IMR-90 (cell line): Measurements from ENCODE around the gene CAST. TPM values are rescaled to one million over a fixed set of nuclear protein-coding genes. Genes with fewer than 3 reads are reported as not detected.

Source experiments
- ATAC-seq: fragments of 200-7000 bp; cut with Tn5 transposase; 2 replicates; pipeline ENCODE4 v1.9.1; 2020; ENCODE audit warnings: low read depth, mild to moderate bottlenecking, moderate library complexity
- BruUV-seq: library from RNA; stranded (reverse); fragments of 400-500 nt; replicated peaks from 2 replicates; lab custom pipeline; 2021; lab: Mats Ljungman, UMichigan
- CTCF ChIA-PET: fragments of 300-600 bp; formaldehyde crosslinking; extraction: SDS; loops from one replicate; lab custom pipeline; 2021; ENCODE audit warnings: antibody characterized with exemption; lab: Yijun Ruan, JAX
- POLR2A ChIA-PET: fragments of 300-600 bp; sonication (Branson Sonifier 250); formaldehyde crosslinking; loops from one replicate; lab custom pipeline; 2022; ENCODE audit warnings: antibody characterized with exemption; ENCODE audit not compliant: unreplicated experiment; lab: Charles Lee
- DNase-seq: peaks from one replicate; pipeline ENCODE4 v3.0.0; 2013
- H2AFZ ChIP-seq: replicated peaks from 2 replicates; pipeline ENCODE3; 2013; ENCODE audit warnings: low read length, mild to moderate bottlenecking; ENCODE audit not compliant: poor library complexity
- H2AK5ac ChIP-seq: 2 replicates; pipeline ENCODE4 v1.6.1; 2013; ENCODE audit warnings: low read depth, low read length, inconsistent platforms
- H2AK9ac ChIP-seq: replicated peaks from 2 replicates; pipeline ENCODE3; 2013; ENCODE audit warnings: mild to moderate bottlenecking, low read depth, low read length, moderate library complexity; ENCODE audit not compliant: poor library complexity
- H2BK120ac ChIP-seq: 2 replicates; pipeline ENCODE4 v1.6.1; 2013; ENCODE audit warnings: low read depth, low read length, inconsistent platforms
- H2BK15ac ChIP-seq: 3 replicates; pipeline ENCODE4 v1.6.1; 2013; ENCODE audit warnings: low read depth, low read length, inconsistent platforms
- H2BK20ac ChIP-seq: 2 replicates; pipeline ENCODE4 v1.6.1; 2013; ENCODE audit warnings: low read depth, mild to moderate bottlenecking, inconsistent platforms, low read length, moderate library complexity
- H2BK5ac ChIP-seq: 2 replicates; pipeline ENCODE4 v1.6.1; 2013; ENCODE audit warnings: mild to moderate bottlenecking, low read depth, low read length, inconsistent platforms; ENCODE audit not compliant: poor library complexity, severe bottlenecking
- H3K14ac ChIP-seq: replicated peaks from 2 replicates; pipeline ENCODE4 v1.6.1; 2013; ENCODE audit warnings: low read depth, low read length, inconsistent platforms
- H3K18ac ChIP-seq: 2 replicates; pipeline ENCODE4 v1.6.1; 2013; ENCODE audit warnings: low read depth, low read length, control low read depth
- H3K23ac ChIP-seq: 2 replicates; pipeline ENCODE4 v1.6.1; 2013; ENCODE audit warnings: low read depth, low read length, inconsistent platforms
- H3K27ac ChIP-seq: 2 replicates; pipeline ENCODE4 v1.5.1; 2013; ENCODE audit warnings: mild to moderate bottlenecking, control low read depth, low read length; ENCODE audit not compliant: insufficient read depth
- H3K27me3 ChIP-seq: 2 replicates; pipeline ENCODE4 v1.6.1; 2013; ENCODE audit warnings: low read length; ENCODE audit not compliant: control insufficient read depth, insufficient read depth
- H3K36me3 ChIP-seq: 2 replicates; pipeline ENCODE4 v1.6.1; 2013; ENCODE audit warnings: low read length, mixed read lengths; ENCODE audit not compliant: control insufficient read depth, insufficient read depth
- H3K4ac ChIP-seq: 2 replicates; pipeline ENCODE4 v1.6.1; 2013; ENCODE audit warnings: low read depth, low read length, inconsistent platforms
- H3K4me1 ChIP-seq: 2 replicates; pipeline ENCODE4 v1.6.1; 2013; ENCODE audit warnings: low read length, mixed read lengths; ENCODE audit not compliant: control insufficient read depth, insufficient read depth
- H3K4me2 ChIP-seq: 2 replicates; pipeline ENCODE4 v1.6.1; 2013; ENCODE audit warnings: low read depth, mild to moderate bottlenecking, control low read depth, low read length, moderate library complexity
- H3K4me3 ChIP-seq: 2 replicates; pipeline ENCODE4 v1.5.1; 2013; ENCODE audit warnings: low read depth, mild to moderate bottlenecking, control low read depth, low read length, moderate library complexity; ENCODE audit not compliant: insufficient read depth
- H3K56ac ChIP-seq: 2 replicates; pipeline ENCODE4 v1.6.1; 2013; ENCODE audit warnings: low read length, inconsistent platforms; ENCODE audit not compliant: insufficient read depth; ENCODE audit errors: extremely low read depth
- H3K79me1 ChIP-seq, 2 experiments: 2 replicates each; pipeline ENCODE4 v1.6.1; 2013; ENCODE audit warnings: low read length in 2 of 2, inconsistent platforms in 1 of 2, low read depth in 1 of 2
- H3K9ac ChIP-seq: 2 replicates; pipeline ENCODE4 v1.6.1; 2013; ENCODE audit warnings: low read depth, low read length, control low read depth
- H3K9me1 ChIP-seq: 2 replicates; pipeline ENCODE4 v1.6.1; 2013; ENCODE audit warnings: low read length, inconsistent platforms; ENCODE audit not compliant: insufficient read depth
- H3K9me3 ChIP-seq: 2 replicates; pipeline ENCODE4 v1.6.1; 2013; ENCODE audit warnings: low read length; ENCODE audit not compliant: control insufficient read depth, insufficient read depth
- H4K20me1 ChIP-seq: 2 replicates; pipeline ENCODE4 v1.6.1; 2013; ENCODE audit warnings: low read length, inconsistent platforms; ENCODE audit not compliant: insufficient read depth
- H4K5ac ChIP-seq: 2 replicates; pipeline ENCODE4 v1.6.1; 2013; ENCODE audit warnings: mild to moderate bottlenecking, low read depth, low read length, control low read depth
- H4K8ac ChIP-seq, 2 experiments: 2 replicates each; pipeline ENCODE4 v1.6.1; 2013; ENCODE audit warnings: low read depth in 2 of 2, low read length in 2 of 2, control low read depth in 1 of 2, inconsistent platforms in 1 of 2
- H4K91ac ChIP-seq: 2 replicates; pipeline ENCODE4 v1.6.1; 2013; ENCODE audit warnings: low read depth, low read length, inconsistent platforms; ENCODE audit not compliant: insufficient read depth
- RAD21 ChIP-seq: IDR thresholded peaks from 2 replicates; pipeline ENCODE4 v1.6.1; 2012; ENCODE audit warnings: low read length, improper control_type of control experiment
- WGBS, 2 experiments: methylation state at CpG; one replicate each; pipeline versions ENCODE4 v1.1.5 to v1.1.7; 2013; ENCODE audit warnings: missing lambda C conversion rate in 2 of 2; ENCODE audit not compliant: insufficient read length in 1 of 2; ENCODE audit errors: extremely low coverage in 2 of 2; 5-methylcytosine and 5-hydroxymethylcytosine counted together
- dilution Hi-C: fragments of 300-500 bp; cut with HindIII; formaldehyde crosslinking; loops from one replicate; pipeline ENCODE4 v1.14.3; 2018; ENCODE audit warnings: low sequenced_read_pairs; ENCODE audit not compliant: unreplicated experiment
- in situ Hi-C: fragments of 300-500 bp; cut with MboI; formaldehyde crosslinking; loops from 3 replicates; pipeline ENCODE4 v1.14.3; 2019; ENCODE audit warnings: low sequenced_read_pairs, inconsistent platforms, mixed read lengths
- intact Hi-C: fragments of 100-400 bp; cut with micrococcal nuclease; formaldehyde crosslinking; loops from 2 replicates; pipeline ENCODE4 v1.10.0; 2022
- polyA plus RNA-seq, 3 experiments: library from polyadenylated mRNA; depleted of rRNA; stranded (reverse); fragments of >200 nt; gene quantifications; 2 replicates each; pipeline ENCODE4 v1.2.3, GENCODE V29; 2012; ENCODE audit warnings: low replicate concordance in 1 of 3
- total RNA-seq: library from RNA; depleted of rRNA; stranded (reverse); fragments of >200 nt; gene quantifications from 2 replicates; pipeline ENCODE4 v1.2.3, GENCODE V29; 2012

Gene CAST
- total and polyA plus RNA-seq, 2 of the 4 experiments (the other 2 are of a cell fraction) = 91.3 to 128 TPM

- no TSS peak for BruUV-seq
- Histone ChIP-seq H3K4me1 (peaks cover 6% of the 10 kb centered on the region), H2BK5ac (no peak overlapping the region), H3K36me3 (no peaks in the 10 kb centered on the region), H4K8ac (no peak overlapping the region), H3K79me1 (no peaks in the 10 kb centered on the region), H3K27ac (no peak overlapping the region), H3K9me3 (no peaks in the 10 kb centered on the region), H3K56ac (no peak overlapping the region), H3K4me3 (no peak overlapping the region), H3K27me3 (no peaks in the 10 kb centered on the region), H3K23ac (no peak overlapping the region), H3K14ac (no peak overlapping the region), H4K91ac (no peak overlapping the region), H2AK9ac (no peak overlapping the region), H3K9ac (no peak overlapping the region), H2BK120ac (no peak overlapping the region), H2AFZ (no peak overlapping the region), H3K18ac (no peak overlapping the region), H3K4ac (no peak overlapping the region), H3K4me2 (no peak overlapping the region), H4K20me1 (no peaks in the 10 kb centered on the region), H3K9me1 (peaks cover 6% of the 10 kb centered on the region; the same call in 1 of the 2 replicates), H2BK20ac (no peak overlapping the region), H2BK15ac (no peak overlapping the region), H2AK5ac (no peak overlapping the region), H4K5ac (no peak overlapping the region)
- DNase-seq = no peak
- CTCF ChIA-PET = no interaction called here
- WGBS, 2 experiments = no CpG with 5 or more reads among the region's 1 CpG
- POLR2A ChIA-PET = no interaction called here
- in situ Hi-C loops (no loop called here), dilution Hi-C loops (no loop called here), intact Hi-C loops (no loop called here)
- ATAC-seq = no peak
- no peak for TF ChIP-seq RAD21
These were observed 154.8 kb downstream of the CAST start for GRCh38 chr5:96816991-96817390.
